Cerebellar cortex (tissue), 1 donor: ENCODE results near the gene PCDHGB7.
A peak's percentile ranks its signal among the peaks of the same experiment; 100 is the strongest.
"Not testable (repeated sequence)": the region's sequence is repeated elsewhere in the genome, so short reads cannot be mapped to it uniquely, and the experiment has no call there.

Experiments used
- DNase-seq: peaks from one replicate; pipeline ENCODE4 v3.0.0-alpha.2; 2015; ENCODE audit warnings: low spot score

The PCDHGB7 gene

GRCh38 chr5:141430332-141431113 lies 13.0 kb downstream of the PCDHGB7 start, which contains the start of gene PCDHGA12:
Gene PCDHGA12, plus strand, starts transcription at chr5:141430507. Its CDS starts 253 bp downstream, at chr5:141430760.
- no peak for DNase-seq

- no peak for DNase-seq
These were observed 13.8 kb downstream of the PCDHGB7 start for GRCh38 chr5:141431286-141431685.

- not testable (repeated sequence) for DNase-seq
These were observed 14.8 kb downstream of the PCDHGB7 start for GRCh38 chr5:141432308-141432707.

- not testable (repeated sequence) for DNase-seq
These were observed 15.2 kb downstream of the PCDHGB7 start for GRCh38 chr5:141432726-141433125.

GRCh38 chr5:141434006-141434405 lies 16.5 kb downstream of the PCDHGB7 start:
- DNase-seq: no peak

GRCh38 chr5:141437221-141437620 lies 19.7 kb downstream of the PCDHGB7 start:
- no peak for DNase-seq

GRCh38 chr5:141439411-141440141 lies 22.1 kb downstream of the PCDHGB7 start:
- peak; percentile 3 for DNase-seq

- no peak for DNase-seq
These were observed 22.9 kb downstream of the PCDHGB7 start for GRCh38 chr5:141440341-141440740.

GRCh38 chr5:141441571-141442170 lies 24.2 kb downstream of the PCDHGB7 start:
- DNase-seq: no peak

- no peak for DNase-seq
These were observed 47.9 kb downstream of the PCDHGB7 start for GRCh38 chr5:141465351-141465750.
